GM12801 (cell line): ENCODE measurements around the gene MR1.

Source experiments
- TF ChIP-seq, protein P1 (sequence below): IDR thresholded peaks from one replicate; pipeline ENCODE4 v1.5.1; 2011; ENCODE audit warnings: control low read depth; ENCODE audit not compliant: insufficient read length; ENCODE audit errors: extremely low read depth

Gene MR1

DNA sequence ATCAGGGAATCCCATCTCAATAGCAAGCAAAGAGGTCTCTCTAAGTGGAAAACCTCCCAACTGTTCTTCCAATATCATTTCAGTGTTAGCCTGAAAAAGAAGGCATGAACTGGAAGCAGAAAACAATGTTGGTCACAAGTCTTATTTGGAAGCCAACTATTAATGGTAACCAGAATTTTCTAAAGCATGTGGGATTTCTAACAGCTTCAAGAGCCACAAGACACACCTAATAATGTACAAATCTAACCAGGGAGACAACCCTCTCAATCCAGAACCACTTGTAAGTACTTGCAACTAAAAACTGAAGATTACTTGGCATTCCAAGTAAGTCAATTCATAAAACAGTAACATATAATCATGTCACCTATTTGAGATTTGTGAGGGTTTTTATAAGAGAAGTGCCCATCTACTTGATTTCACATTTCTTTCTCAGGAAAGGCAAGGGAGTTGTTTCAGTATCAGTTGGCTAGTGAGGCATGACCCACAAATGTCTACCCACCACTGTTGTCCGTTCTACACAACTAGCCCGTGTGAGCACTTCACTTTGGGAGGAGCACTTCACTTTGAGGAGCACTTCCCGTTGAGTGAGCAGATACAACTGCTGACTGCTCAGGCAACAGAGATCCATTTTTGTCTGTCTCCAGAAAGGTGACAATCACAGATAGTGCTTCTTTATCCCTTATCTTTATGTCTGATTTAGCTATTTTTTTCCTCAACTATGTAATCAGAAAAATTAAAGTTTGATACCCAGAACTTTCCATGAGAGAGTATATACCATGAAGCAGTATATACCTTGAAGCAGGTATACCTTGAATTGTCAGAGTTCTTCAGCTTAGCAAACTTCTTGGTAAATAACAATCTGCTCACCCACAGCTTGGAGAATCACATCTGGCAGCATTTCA, 22.2 kb upstream of the MR1 start:
- TF ChIP-seq, protein P1, sequence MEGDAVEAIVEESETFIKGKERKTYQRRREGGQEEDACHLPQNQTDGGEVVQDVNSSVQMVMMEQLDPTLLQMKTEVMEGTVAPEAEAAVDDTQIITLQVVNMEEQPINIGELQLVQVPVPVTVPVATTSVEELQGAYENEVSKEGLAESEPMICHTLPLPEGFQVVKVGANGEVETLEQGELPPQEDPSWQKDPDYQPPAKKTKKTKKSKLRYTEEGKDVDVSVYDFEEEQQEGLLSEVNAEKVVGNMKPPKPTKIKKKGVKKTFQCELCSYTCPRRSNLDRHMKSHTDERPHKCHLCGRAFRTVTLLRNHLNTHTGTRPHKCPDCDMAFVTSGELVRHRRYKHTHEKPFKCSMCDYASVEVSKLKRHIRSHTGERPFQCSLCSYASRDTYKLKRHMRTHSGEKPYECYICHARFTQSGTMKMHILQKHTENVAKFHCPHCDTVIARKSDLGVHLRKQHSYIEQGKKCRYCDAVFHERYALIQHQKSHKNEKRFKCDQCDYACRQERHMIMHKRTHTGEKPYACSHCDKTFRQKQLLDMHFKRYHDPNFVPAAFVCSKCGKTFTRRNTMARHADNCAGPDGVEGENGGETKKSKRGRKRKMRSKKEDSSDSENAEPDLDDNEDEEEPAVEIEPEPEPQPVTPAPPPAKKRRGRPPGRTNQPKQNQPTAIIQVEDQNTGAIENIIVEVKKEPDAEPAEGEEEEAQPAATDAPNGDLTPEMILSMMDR, result no peak

DNA sequence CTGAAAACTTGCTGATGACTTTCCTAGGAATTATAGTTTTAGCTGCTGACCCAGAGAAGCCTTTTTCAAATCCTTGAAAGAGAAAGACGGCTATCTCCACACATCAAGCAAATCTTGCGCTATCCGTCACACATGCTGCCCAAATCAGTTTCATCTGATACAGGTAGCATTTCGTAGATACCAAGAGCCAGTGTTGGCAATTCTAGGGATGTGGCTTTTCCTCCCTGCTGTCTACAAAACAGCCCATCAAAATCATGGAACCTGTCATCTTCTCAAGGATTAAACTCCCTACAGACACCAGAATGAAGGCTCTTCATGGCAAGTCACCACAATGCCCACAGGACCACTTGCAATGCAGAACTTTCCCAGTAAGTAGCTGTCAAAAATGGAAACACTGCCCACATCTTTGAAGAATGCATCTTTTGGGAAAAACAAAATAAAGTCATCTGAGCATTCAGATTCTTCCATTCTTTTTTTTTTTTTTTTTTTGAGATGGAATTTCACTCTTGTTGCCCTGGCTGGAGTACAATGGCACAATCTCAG, 21.5 kb upstream of the MR1 start:
- TF ChIP-seq, protein P1, result no peak

DNA sequence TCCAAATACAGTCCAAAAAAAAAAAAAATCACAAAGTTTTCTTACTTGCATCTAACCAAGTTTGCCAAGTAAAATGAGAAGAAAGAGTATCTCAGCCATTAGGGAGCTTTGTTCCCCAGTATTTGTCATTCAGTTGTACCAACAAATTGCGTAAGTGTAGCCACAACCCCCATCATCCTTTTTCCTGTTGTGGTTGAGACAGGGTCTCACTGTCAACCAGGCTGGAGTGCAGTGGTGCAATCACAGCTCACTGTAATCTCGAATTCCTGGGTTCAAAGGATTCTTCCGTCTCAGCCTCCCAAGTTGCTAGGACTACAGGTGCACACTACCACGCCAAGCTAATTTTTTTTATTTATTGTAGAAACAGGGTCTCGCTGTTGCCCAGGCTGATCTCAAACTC, 20.6 kb upstream of the MR1 start:
- TF ChIP-seq, protein P1, result no peak

DNA sequence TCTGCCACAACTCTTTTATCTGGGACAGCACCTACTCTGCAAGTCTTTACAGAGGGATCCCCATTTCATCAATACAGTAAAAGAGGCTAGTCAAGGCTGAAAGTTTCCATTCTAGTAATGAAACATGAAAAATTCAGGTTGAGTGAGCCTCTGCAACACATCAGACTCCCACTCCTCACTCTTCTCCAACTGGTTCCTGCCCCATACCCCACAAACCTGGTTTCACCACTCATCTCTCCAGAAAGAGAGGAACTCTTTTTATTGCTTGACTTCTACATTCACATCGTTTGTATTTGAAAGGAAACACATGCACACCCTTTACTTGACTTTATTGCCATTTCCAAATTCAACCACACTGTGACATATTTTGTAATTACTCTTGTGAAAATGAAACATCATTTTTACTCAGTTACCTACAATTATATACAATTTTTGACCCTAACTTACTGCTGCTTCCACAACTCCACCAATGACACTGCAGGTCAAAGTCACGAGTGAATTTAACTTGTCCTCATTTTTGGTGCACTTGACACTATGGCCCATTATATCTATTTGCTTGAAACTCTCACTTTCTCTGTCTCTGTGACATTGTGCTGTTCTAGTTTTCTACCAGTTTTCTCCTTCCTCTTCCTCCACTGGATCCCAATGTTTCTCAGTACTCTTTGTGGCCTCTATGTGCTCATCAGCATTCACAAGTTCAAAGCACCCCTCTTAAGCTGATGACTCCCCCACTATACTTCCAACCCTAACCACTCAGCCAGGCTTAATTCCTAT, 19.1 kb upstream of the MR1 start:
- TF ChIP-seq, protein P1, result no peak

DNA sequence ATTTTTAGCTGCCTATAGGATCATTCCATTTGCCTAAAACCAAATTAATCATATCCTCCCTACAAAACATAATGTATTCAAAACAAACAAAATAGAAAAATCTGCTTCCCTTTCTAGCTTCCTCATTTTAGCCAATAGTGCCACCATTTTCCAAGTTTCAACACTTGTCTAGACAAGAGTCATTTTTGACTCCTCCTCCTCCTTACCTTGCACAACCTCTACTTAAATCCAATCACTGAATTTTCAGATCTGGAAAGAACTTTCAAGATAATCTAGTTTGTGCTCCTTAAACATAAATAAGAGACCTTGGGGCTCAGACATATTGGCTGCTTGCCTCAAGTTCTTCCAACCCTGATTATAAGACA, 18.6 kb upstream of the MR1 start:
- TF ChIP-seq, protein P1, result no peak

DNA sequence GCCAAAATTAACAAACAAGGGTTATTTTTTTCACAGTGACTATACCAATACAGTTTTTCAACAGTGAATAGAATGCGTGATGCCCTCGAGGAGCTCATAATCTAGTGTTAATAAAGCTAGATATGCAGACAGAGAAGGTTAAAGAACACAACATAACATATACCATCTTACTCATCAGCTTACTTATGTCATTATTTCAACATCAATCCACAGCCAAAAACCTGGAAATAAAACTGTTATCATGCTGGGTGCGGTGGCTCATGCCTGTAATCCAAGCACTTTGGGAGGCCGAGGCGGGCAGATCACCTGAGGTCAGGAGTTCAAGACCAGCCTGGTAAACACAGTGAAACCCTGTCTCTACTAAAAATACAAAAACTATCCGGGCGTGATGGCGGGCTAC, 17.2 kb upstream of the MR1 start:
- TF ChIP-seq, protein P1, result no peak
